ENCODE measurements around the gene LHX8. TPM values are rescaled to one million over a fixed set of nuclear protein-coding genes. Genes with fewer than 3 reads are reported as not detected.
A peak's percentile ranks its signal among the peaks of the same experiment; 100 is the strongest.

LHX8 gene
- not detected in 2 replicates for total RNA-seq

DNA sequence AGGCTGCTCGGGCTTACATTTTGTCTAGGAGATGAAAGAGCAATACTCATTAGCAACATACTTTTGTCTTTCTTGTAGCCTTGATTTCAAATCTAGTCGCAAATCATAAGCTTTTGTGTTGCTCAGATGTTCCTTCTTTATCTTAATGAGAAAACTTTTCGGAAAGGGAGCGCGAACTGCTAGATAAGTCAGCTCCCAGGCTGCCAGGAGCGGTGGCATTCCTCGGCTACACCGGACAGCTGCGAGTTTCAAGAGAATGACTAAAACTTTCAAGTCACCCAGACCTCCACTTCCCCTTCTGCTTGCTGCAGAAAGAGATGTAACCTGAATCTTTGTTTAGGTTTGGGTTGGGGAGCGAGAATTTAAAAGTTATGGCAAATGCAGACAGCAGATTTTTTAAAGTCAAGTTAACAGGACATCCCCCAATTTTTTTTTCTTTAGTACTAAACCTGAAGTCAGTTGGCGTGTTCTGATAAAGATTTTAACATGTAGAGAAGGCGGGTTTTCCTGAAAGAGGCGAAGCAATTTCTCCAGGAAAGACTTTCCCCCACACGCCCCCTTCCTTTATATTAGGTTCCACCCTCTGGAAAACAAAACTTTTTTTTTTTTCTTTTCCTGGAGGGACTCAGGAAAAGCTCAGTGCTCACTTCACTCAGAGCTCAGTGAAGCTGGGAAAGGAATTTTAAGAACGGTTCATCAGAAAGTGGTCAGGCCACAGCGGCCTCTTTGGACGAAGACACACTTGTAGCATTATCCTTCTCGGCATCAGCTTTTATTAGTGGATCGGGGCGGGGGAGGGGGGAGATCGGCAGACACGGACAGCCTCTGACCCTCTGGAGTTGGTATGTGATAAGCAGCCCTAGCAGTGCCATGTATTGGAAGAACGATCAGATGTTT lies at the start of gene LHX8:
TSS of gene LHX8 (plus strand) at position 639 of the 897 bp plus-strand sequence. CDS start 2,227 bp downstream, outside the sequence.
- ATAC-seq (ENCODE audit: low read depth) (no peak), DNase-seq (no peak)
- ChIA-PET CTCF (no interaction called here), POLR2A (no interaction called here)
- Mint-ChIP-seq H3K9me3 (no peaks in the 10 kb centered on the region), H3K27ac (no peak within 1 kb of the TSS), H3K4me1 (peaks cover 18% of the 10 kb centered on the region), H3K36me3 (ENCODE audit: low read depth) (no peaks in the 10 kb centered on the region), H3K27me3 (peaks cover 77% of the 10 kb centered on the region), H3K4me3 (peak within 1 kb of the TSS; percentile 81)
- intact Hi-C loops (cut with micrococcal nuclease) = no loop called here
- TF ChIP-seq, protein P1, sequence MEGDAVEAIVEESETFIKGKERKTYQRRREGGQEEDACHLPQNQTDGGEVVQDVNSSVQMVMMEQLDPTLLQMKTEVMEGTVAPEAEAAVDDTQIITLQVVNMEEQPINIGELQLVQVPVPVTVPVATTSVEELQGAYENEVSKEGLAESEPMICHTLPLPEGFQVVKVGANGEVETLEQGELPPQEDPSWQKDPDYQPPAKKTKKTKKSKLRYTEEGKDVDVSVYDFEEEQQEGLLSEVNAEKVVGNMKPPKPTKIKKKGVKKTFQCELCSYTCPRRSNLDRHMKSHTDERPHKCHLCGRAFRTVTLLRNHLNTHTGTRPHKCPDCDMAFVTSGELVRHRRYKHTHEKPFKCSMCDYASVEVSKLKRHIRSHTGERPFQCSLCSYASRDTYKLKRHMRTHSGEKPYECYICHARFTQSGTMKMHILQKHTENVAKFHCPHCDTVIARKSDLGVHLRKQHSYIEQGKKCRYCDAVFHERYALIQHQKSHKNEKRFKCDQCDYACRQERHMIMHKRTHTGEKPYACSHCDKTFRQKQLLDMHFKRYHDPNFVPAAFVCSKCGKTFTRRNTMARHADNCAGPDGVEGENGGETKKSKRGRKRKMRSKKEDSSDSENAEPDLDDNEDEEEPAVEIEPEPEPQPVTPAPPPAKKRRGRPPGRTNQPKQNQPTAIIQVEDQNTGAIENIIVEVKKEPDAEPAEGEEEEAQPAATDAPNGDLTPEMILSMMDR (IDR thresholded peaks at IDR 0.05) = no peak

DNA sequence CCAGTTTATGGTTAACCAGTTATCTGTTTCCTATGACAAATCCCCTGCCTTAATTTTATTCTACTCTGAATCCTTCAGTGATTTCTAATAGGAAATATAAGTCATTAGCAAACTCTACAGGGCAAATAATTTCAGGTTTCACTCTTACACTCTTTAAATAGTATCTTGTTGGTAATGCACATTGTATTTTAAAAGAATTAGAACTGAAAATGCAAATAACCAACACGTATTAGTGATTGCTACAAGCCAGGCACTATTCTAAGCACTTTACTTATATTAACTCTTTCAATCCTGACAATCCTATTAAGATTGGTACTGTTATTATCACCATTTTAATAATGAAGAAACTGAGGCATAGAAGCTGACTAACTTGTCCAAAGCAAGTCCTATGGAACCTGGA lies 48.3 kb upstream of the LHX8 start:
- intact Hi-C loops (cut with micrococcal nuclease) = no loop called here
- no peak for DNase-seq
- Mint-ChIP-seq H3K9me3 (no peaks in the 10 kb centered on the region), H3K27me3 (no peaks in the 10 kb centered on the region), H3K4me1 (no peaks in the 10 kb centered on the region), H3K4me3 (no peak overlapping the region), H3K36me3 (ENCODE audit: low read depth) (no peaks in the 10 kb centered on the region), H3K27ac (no peak overlapping the region)
- ChIA-PET POLR2A (no interaction called here), CTCF (no interaction called here)
- TF ChIP-seq, protein P1 (IDR thresholded peaks at IDR 0.05) = no peak
- ATAC-seq (ENCODE audit: low read depth) = no peak

- POLR2A ChIA-PET = no interaction called here
- TF ChIP-seq, protein P1 (IDR thresholded peaks at IDR 0.05) = no peak
Observed at GRCh38 chr1:75087278-75087677, 46.9 kb upstream of the LHX8 start.

DNA sequence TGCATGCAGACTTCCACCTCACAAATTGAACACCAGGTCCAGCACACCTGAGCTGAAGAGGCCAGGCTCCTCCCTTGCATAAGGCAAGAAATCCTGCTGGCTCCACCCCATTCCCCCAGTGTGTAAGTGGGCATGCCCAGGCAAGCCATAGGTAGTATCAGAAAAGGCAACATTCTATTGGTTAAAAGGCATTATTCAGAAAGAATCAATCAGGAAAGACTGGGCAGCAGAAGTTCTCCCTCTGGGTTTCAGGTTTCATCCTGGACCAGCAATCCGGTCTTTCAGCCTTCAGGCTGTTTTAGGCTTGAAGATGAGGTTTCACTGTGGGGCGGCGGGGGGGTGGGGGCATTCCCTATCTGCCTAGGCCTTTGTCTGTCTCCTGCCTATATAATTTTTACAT lies 42.0 kb upstream of the LHX8 start:
- H3K36me3 Mint-ChIP-seq (ENCODE audit: low read depth) = no peaks in the 10 kb centered on the region
- CTCF ChIA-PET = no interaction called here
- H3K27ac Mint-ChIP-seq = no peak overlapping the region
- no peaks in the 10 kb centered on the region for H3K27me3 Mint-ChIP-seq
- ATAC-seq (ENCODE audit: low read depth) (no peak), DNase-seq (no peak)
- no peaks in the 10 kb centered on the region for H3K9me3 Mint-ChIP-seq
- H3K4me1 Mint-ChIP-seq = no peaks in the 10 kb centered on the region
- H3K4me3 Mint-ChIP-seq = no peak overlapping the region
- POLR2A ChIA-PET = no interaction called here
- intact Hi-C loops (cut with micrococcal nuclease) = no loop called here
- TF ChIP-seq, protein P1 (IDR thresholded peaks at IDR 0.05) = no peak

More at GRCh38 chr1:75087278-75087677, 46.9 kb upstream of the LHX8 start:
- Mint-ChIP-seq H3K4me1 (no peaks in the 10 kb centered on the region), H3K4me3 (no peak overlapping the region), H3K27me3 (no peaks in the 10 kb centered on the region), H3K27ac (no peak overlapping the region), H3K36me3 (ENCODE audit: low read depth) (no peaks in the 10 kb centered on the region), H3K9me3 (no peaks in the 10 kb centered on the region)
- intact Hi-C loops (cut with micrococcal nuclease) = no loop called here
- DNase-seq (no peak), ATAC-seq (ENCODE audit: low read depth) (no peak)
- CTCF ChIA-PET = no interaction called here

GRCh38 chr1:75097654-75098053 lies 36.5 kb upstream of the LHX8 start:
- ChIA-PET CTCF (no interaction called here), POLR2A (no interaction called here)
- Mint-ChIP-seq H3K36me3 (ENCODE audit: low read depth) (no peaks in the 10 kb centered on the region), H3K27ac (no peak overlapping the region), H3K9me3 (no peaks in the 10 kb centered on the region), H3K4me1 (no peaks in the 10 kb centered on the region), H3K27me3 (no peaks in the 10 kb centered on the region), H3K4me3 (no peak overlapping the region)
- DNase-seq (no peak), ATAC-seq (ENCODE audit: low read depth) (no peak)
- intact Hi-C loops (cut with micrococcal nuclease) = no loop called here
- TF ChIP-seq, protein P1 (IDR thresholded peaks at IDR 0.05) = no peak
